ENCODE results near the gene PLEKHA8.
A peak's percentile ranks its signal among the peaks of the same experiment; 100 is the strongest.
"Not testable (repeated sequence)": the region's sequence is repeated elsewhere in the genome, so short reads cannot be mapped to it uniquely, and the experiment has no call there.

The PLEKHA8 gene

DNA sequence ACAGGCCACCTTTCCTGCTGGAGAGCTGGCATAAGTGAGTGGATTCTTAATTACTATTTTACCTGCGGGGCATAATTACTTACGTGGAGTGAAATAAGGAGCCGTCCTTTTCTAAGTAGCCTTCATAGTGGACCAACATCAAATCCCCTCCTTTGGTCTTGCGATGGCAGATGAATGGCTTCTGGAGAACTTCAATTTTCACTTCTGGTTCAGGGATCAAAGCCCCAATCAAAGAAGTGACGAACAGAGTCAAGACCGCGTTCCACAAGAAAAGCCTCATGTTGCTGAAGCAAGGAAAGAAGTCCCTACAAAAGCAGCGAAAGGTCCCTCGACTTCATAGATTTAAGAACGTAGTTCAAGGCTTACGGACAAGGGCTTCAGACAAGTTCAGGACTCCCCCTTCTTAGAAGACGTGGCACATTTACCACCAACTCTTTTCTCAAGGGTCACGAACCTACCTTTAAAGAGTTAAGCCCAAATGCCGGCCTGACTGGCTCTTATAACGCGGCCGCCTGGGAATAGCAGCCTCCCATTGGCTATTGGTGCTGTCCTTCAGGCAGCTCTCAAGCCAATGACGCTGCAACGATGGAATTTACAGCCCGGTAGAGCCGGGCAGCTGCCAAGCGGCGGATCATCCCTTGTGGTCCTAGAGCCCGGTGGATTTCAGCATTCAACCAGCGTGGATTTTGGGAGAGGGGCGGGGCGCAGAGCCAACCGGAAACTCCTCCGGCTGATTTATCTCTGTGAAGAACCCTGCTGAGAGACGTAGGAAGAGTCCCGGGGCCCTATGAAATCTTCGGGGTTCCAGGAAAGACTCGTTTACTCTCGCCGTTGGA lies 1.8 kb upstream of the PLEKHA8 start, which contains the start of gene FKBP14:
Gene FKBP14 (minus strand): TSS at position 474 of the 836 bp plus-strand sequence. CDS start 194 bp downstream, at position 280.
- peak; percentile 99 for DNase-seq

DNA sequence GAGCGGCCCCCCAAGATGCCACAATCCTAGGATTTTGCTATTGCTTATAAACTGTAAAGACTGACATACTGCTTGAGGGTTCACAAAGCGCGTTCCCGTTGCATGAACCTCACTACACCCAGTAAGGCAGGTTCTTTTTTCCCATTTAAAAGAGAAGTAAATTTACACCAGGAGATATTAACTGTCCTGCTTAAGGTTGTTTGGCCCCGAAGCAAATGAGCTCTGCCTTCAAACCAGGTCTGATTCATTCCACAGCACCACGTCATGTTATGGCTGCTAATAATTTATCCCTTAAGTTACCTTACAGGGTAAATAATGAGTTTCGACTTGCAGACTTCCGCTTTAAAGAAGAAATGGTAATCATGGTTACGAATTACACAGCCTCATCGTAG lies 1.2 kb upstream of the PLEKHA8 start:
- DNase-seq, result peak; percentile 65

DNA sequence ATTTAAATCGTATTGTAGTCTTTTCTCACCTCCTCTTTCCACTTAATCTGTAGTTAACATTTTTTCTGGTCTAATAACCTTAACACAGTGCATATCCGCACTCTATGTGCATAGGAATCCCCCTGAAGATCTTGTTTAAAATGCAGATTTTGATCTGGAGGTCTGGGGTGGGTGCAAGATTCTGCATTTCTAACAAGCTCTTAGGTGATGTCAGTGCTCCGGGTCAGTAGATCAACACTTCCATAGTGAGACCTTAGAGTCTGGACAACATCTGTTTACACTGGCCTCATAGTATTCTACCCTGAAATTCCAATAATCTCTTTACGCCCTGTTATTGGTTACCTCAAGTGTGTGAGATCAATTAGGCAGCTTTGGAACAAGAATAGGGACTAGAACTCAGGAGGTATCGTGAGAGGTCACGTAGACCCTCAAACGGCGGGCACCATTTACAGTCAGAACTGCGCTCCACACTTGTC lies 434 bp upstream of the PLEKHA8 start:
- DNase-seq, result no peak

DNA sequence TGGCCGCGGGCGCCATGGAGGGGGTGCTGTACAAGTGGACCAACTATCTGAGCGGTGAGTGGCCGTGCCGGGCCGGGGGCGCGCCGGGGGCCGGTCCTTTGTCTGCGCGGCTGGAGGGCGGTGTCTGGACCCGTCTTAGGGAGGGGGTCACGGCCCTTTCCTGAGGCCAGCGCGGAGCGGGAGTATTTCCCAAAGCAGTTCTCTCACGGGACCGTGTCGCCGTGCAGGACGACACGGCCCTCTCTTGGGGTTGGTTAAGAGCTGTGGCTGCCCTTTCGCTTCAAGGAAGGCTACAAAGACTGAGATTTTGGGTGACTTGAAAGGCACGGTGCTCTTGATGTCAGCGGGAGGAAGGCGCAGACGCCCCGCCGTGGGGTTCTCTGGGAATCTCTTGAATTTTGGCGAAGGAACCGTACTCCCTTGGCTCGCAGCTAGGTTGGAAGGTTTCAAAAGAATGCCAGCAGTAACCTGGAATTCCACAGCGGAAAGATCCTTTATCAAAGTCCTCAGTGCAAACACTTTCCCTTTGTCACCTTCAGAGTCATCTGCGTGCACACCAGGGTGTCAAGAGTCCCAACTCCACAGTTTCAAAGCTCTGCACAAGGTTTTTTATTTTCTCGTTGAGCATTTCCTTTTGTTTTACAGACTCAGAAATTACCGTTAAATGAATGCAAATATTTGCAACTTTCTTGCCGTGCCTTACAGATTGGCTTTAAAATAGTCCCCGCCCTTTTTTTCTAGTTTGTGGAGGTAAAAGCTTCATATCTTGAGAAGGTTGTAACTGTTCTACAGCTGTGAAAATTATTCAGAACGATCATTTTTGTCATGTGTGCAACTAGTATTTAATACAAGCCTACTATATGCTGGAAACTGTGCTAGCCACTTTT lies 780 bp downstream of the PLEKHA8 start:
- DNase-seq, result peak; percentile 39

DNA sequence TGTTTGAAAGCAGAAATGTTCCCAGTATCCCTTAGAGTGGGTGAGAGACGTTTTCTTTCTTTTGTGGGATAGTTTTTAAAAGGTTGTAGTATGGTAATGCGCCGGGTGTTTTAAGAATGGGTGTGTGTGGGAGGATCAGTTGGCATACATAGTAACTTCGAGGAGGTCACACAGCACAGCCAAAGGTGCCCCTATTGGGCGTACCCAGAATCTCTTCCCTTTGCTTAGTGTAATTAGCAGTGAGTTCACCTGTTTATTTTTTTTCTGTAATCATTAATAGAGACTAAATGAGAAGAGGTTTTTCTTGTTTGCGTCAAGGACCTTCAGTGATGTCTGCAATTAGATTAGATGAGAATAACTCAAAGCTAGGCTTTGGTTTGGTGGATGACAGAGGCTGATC lies 1.5 kb downstream of the PLEKHA8 start:
- DNase-seq, result peak; percentile 25

DNA sequence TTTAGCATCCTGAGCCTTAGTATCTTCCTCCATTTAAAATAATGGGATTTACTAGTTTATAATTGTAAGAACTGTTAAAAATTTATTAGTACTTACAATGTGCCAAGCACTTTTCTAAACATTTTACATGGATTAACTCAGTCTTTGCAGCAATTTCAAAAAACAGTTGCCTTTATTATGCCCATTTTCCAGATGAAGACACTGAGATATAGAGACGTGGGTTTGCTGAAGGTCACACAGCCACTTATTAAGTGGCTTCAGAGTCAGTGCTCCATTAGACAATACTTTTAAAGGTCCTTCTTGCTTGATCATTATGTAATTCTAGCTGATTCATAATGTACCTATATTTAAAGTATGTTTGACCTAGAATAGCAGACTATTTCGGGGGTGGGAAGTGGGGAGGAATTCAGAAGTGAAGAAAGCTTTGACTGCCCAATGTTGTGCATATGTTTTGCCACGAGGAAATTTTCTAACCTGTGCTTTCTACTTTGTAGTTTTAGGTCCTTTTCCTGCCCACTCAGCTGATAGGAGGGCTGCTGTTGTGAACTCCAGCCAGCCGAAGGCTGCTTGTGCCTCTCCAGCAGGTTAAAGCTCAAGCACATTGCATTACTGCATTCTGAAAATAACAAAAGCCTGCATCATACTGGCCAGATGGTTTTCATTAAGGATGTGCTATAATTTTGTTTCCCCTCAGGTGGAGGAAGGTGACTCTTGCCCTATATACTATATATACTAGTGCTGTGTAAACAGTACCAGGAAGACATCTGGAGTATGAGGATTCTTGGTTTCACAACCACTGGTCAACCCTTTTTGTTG lies 4.3 kb downstream of the PLEKHA8 start:
- no peak for DNase-seq

DNA sequence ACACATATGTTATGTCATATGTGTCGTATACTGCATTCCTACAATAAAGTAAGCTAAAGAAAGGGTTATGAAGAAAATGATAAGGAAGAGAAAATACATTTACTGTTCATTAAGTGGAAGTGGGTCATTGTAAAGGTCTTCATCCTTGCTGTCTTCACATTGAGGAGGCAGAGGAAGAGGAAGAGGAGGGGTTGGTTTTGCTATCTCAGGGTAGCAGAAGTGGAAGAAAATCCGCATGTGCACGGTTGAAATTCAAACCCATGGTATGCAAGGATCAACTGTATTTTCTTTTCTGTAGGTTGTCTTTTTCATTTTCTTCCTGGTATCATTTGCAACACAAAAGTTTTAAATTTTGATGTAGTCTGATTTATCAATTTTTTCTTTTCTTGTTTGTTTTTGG lies 6.3 kb downstream of the PLEKHA8 start:
- no peak for DNase-seq

DNA sequence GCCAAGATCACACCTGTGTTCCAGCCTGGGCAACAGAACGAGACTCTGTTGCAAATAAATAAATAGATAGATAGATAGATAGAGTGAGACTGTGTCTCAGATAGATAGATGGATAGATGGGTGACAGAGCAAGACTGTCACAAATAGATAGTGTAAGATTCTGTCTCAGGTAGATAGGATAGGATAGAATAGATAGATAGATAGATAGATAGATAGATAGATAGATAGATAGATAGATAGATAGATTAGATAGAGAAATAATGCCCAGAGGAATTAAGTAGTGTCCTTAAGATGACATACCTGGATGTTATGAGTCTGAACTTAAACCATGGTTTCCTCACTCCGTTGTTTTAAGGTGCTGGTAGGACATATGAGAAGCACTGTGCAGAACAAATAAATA lies 8.0 kb downstream of the PLEKHA8 start:
- DNase-seq, result no peak

DNA sequence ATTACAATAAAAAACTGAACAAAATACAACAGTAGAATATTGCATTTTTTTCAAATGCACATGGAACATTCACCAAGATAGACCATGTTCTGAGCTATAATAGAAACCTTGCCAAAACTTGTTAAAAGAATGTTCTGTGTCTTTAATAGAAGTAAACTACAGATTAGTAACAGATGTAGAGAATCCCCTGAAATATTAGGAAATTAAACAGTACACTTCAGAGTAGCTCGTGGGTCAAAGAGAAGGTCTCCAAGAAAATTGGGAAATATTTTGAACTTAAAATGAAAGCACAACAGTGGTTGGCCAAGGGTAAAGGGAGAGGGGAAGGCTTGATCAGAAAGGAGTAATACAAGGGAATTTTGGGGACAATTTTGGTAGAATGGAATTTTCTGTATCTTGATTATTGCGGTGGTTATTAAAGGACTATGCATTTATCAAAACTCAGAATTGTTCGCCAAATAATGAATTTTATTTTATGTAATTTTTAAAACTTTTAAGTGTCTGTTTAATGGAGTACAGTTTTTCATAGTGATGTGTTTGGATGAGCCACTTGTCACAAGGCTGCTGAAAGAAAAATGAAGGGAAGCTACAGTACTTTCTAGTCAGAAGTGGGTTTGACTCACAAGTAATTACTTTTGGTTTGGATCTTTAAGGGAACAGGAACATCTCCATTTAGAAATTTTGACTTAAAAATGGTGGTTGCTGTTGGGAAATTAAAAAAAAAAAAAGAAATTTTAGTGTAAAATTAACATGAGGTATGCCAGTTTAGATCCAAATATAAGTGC lies 10.2 kb downstream of the PLEKHA8 start:
- no peak for DNase-seq

DNA sequence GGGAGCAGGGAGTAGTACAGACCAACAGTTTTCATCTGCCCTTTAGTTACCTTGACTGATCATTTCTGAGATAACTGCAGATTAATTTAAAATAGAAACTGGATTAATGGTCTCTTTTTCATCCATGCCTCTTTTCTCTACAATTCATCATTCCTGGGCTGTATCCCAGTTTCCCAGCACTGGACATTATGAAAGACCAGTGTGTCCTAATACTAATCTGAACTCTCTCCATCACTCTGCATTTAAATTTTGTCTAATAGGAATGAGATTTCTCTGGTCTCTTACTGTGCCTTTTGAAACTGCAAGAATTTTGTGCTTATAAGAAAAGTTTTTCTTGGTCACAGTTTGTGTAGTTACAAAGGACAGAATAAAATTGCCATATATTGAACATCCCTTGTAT lies 12.7 kb downstream of the PLEKHA8 start:
- DNase-seq, result no peak

DNA sequence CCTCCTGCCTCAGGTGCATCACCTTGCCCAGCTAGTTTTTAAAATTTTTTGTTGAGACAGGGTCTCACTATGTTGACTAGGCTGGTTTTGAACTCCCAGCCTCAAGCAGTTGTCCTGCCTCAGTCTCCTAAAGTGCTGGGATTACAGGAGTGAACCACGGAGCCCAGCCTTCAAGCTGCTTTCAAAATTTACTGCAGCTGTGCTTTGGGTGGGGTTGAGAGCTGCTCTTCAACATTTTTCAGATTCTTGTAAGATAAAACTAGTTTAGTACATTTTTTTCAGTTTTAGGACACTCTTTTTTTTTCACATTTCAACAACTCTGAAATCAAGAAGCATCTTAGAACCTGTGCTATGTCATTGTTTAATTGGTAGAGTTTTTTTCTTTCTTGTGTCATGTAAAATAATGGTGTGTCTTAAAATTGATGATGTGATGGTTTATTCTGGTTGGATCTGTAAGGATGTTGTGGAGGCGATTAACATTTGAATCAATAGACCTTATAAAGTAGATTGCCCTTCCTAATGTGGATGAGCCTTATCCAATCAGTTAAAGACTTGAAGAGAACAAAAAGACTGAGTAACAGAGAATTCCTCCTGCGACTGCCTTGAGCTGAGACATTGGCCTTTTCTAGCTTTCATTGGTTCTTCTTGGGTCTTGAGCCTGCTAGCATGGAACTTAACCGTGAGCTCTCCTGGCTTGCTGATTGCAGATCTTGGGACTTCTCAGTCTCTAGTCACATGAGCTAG lies 13.5 kb downstream of the PLEKHA8 start:
- DNase-seq, result no peak

DNA sequence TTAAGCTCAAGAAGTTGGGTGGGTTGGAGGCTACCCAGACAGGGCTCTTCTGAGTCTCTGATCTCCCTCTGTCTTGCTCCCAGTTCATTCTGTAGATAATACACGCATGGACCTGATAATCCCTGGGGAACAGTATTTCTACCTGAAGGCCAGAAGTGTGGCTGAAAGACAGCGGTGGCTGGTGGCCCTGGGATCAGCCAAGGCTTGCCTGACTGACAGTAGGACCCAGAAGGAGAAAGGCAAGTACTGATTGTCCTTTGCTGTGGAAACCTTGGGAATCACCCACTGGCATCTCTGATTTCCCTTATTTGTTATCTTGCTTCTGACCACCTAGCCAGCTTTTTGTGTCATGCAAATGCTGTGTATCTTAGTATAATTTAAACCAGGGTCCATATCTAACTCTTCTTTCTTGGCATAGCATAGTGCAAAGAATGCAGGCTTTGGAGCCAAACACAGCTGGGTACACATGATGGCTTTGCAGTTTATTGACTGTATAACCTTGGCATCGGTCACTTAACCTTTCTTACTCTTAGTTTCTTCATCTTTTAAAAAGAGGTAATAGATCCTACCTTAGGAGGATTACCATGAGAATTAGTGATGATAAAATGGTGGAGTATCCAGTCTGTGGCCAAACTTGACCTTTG lies 18.0 kb downstream of the PLEKHA8 start:
- DNase-seq, result no peak

DNA sequence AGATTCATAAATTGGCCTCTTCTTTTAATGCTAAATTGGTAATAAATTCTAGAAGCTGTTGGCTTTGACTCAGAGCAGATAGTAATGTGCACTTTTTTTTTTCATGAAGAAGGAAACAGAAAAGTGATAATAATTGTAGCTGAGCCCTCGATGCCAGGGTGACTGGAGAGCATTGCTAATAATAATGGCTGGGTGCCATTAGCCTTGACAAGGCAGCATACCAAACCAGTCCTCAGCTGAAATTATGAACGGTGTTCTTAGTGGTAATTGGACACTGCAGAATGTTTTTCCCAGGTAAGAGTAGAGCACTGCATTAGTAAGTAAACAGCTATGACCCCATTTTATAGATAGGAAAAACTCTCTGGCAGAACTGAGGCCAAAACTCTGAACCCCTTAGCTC lies 18.9 kb downstream of the PLEKHA8 start:
- no peak for DNase-seq

DNA sequence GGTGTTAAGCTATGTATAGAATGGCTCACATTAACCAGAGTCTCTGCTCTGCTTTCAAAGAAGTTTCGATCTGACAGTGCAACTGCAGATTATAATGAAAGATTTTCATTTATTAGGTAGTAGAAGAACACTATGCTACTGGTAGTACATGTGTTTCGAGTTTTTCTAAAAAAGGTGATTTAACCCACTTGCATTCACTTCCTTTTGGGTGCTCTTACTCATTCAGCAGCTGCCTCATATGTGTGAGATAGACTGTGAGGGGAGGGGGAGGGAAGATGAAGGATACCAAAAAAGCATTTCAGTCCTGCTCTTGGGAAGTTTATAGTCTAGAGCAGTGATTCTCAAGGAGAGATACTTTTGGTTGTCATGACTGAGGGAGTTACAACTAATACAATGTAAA lies 20.4 kb downstream of the PLEKHA8 start:
- no peak for DNase-seq

DNA sequence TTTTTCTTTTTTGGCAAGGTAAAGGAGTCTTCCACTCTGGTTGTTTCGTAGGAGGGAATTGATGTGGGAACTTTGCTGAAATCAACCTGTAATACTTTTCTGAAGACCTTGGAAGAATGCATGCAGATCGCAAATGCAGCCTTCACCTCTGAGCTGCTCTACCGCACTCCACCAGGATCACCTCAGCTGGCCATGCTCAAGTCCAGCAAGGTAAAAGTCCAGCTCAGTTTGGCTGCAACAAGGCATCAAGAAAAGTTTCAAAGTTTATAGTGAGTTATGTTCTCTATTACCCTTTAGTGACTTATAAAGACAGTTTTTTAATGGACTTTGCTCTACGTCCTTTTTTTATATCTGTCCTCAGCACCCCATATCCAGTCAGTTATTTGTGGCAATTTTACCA lies 21.0 kb downstream of the PLEKHA8 start:
- DNase-seq, result no peak

DNA sequence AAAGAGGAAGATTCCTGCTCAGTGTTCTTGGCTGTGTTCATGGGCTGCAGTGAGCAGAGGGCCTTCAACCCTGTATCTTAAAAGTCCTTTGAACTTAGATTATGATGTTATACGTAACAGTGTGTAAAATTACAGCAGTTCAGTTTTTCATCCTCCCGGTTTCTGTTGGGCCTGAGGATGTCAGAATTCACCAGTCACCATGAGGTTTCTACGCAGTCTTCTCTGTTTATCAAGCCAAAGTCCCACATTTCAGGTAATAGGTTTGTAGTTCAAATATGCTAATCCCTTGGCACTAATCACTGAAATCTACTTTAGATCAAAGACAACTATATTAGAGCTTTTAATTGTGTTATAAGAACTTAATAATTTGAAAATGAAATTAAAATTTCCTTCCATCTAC lies 24.9 kb downstream of the PLEKHA8 start:
- no peak for DNase-seq

DNA sequence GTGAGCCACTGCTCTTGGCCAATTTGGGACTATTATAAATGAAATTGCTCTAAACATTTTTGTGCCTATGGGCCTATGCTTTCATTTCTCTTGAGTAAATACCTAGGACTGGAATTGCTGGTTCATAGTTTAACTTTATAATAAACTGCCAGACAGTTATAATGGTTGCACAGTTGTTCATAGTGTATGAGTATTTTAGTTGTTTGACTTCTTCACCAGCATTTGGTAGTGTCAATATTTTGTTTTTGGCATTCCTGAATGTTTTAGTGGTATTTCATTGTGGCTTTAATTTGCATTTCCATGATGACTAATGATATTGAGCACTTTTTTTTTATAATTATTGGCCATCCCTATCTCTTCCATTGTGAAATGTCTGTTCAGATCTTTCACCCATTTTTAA lies 29.5 kb downstream of the PLEKHA8 start:
- no peak for DNase-seq

DNA sequence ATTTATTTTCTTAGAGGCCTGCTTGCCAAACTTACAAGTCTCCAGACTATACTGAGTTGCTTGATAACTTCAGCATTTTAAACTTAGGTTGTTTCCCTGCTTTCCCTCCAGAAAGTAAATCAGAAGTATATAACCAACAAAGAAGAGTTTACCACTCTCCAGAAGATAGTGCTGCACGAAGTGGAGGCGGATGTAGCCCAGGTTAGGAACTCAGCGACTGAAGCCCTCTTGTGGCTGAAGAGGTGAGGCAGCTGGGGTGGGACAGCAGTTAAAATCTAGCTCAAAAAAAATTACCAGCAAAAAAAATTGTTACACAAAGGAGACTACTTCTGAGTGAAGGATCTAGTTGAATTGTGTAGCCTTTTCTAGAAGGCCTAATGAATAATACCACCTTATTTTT lies 33.6 kb downstream of the PLEKHA8 start:
- DNase-seq, result not testable (repeated sequence)

DNA sequence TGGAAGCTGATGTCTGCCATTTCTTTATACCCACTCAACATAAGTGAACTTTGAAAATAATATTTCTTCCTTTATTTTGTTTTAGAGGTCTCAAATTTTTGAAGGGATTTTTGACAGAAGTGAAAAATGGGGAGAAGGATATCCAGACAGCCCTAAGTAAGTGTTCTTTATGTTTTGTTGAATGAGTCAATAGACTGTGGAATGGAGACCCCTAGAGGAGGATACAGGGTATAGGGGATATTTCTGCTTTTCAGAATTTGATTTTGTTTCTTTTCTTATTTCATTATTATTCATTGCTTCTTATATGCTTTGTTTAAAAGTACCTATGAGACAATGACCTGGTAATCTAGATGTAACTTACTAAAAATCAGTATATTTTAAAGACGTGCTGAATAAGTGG lies 34.4 kb downstream of the PLEKHA8 start:
- peak; percentile 33 for DNase-seq

DNA sequence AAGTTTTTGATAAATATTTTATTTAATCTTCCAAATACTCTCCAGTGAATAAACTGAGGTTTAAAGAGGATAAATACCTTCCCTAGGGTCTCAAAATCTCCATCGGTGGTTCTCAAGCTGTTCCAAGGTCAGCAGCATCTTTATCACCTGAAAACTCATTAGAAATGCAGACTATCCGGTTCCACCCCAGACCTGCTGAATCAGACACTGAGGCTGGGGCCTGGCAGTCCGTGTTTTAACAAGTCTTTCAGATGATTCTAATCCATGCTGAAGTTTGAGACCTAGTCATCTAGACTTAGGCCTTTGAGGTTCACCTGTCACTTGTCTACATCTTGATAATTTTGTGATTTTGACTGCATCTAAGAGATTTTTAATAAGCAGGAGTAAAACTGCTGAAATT lies 37.5 kb downstream of the PLEKHA8 start:
- no peak for DNase-seq

DNA sequence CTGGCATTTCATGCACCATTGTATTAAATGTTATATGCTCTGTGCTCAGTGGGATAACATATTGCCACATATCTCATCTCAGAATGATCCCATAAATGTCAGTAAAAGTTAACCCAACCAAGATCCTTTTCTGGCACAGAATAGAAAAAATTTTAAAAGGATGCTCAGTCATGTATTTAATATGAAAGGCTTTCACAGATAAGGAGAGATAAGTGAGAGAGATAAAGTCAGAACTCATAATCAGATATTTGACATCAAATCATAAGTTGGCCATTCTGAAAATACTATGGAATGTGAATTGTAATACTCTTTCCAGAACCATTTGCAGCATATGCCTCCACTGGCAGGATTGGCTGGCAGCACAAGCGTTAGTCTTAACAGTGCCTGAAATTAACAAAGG lies 38.5 kb downstream of the PLEKHA8 start:
- no peak for DNase-seq

Measured in GF-D8 (cell line).